HG02885 (cell line): Measurements from ENCODE around the gene ZFHX3.

Experiments
- ATAC-seq: cut with Tn5 transposase; IDR thresholded peaks from one replicate; pipeline ENCODE4 v1.9.1; 2021; ENCODE audit warnings: mild to moderate bottlenecking; ENCODE audit not compliant: unreplicated experiment, poor library complexity

ZFHX3 gene

GRCh38 chr16:72862090-72862489 lies 185.8 kb downstream of the ZFHX3 start:
- no peak for ATAC-seq

- ATAC-seq = no peak
These were observed 187.0 kb downstream of the ZFHX3 start for GRCh38 chr16:72860726-72861562.

GRCh38 chr16:72859581-72859980 lies 188.3 kb downstream of the ZFHX3 start:
- no peak for ATAC-seq

GRCh38 chr16:72858665-72859493 lies 189.0 kb downstream of the ZFHX3 start:
- ATAC-seq = no peak

GRCh38 chr16:72857834-72858664 lies 189.9 kb downstream of the ZFHX3 start:
- ATAC-seq = no peak

- ATAC-seq = no peak
These were observed 191.1 kb downstream of the ZFHX3 start for GRCh38 chr16:72856797-72857196.

GRCh38 chr16:72854267-72854959 lies 193.5 kb downstream of the ZFHX3 start:
- ATAC-seq = no peak

- no peak for ATAC-seq
These were observed 194.2 kb downstream of the ZFHX3 start for GRCh38 chr16:72853575-72854266.

- no peak for ATAC-seq
These were observed 195.5 kb downstream of the ZFHX3 start for GRCh38 chr16:72852421-72852820.

GRCh38 chr16:72850853-72851252 lies 197.1 kb downstream of the ZFHX3 start:
- no peak for ATAC-seq

- ATAC-seq = no peak
These were observed 197.9 kb downstream of the ZFHX3 start for GRCh38 chr16:72850021-72850420.

GRCh38 chr16:72848759-72849664 lies 198.9 kb downstream of the ZFHX3 start:
- ATAC-seq = no peak

GRCh38 chr16:72848028-72848400 lies 199.9 kb downstream of the ZFHX3 start:
- no peak for ATAC-seq

- no peak for ATAC-seq
These were observed 200.5 kb downstream of the ZFHX3 start for GRCh38 chr16:72847187-72848027.

GRCh38 chr16:72846594-72846993 lies 201.3 kb downstream of the ZFHX3 start:
- no peak for ATAC-seq

- ATAC-seq = no peak
These were observed 202.5 kb downstream of the ZFHX3 start for GRCh38 chr16:72845322-72846020.
